Fibroblast of pulmonary artery (primary cell): ENCODE data around the gene AP1S3.
"Not testable (repeated sequence)": the region's sequence is repeated elsewhere in the genome, so short reads cannot be mapped to it uniquely, and the experiment has no call there.

Experiments
- DNase-seq: peaks from one replicate; pipeline ENCODE4 v3.0.0-alpha.2; 2010; ENCODE audit warnings: low read depth
- H3K4me3 ChIP-seq: replicated peaks from 2 replicates; pipeline ENCODE4 v1.5.1; 2011; ENCODE audit warnings: low read depth, mild to moderate bottlenecking, control low read depth, low read length, moderate library complexity
- CTCF ChIP-seq: IDR thresholded peaks from 2 replicates; pipeline ENCODE4 v1.5.1; 2011; ENCODE audit warnings: mild to moderate bottlenecking, control low read depth, low read length, inconsistent platforms; ENCODE audit errors: missing control alignments

AP1S3 gene

DNA sequence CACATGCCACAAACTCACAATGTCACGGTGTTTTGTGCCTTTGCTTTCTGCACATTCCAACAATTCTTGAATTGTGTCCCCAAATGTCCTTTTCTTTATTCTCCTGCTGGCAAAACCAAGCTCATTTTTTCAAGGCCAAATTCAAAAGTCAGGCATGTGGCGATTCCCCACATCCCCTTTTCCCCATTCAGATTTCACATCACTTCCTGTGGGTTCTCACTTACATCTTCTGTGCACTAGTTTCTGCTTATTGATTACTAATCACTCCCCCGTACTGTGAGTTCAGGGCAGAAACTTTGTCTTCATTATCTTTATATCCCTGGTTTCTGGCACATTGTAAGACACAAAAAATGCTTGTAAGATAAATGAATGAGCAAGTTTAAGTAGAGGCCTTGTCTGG is 69.2 kb downstream of the AP1S3 start:
- H3K4me3 ChIP-seq = no peak overlapping the region
- DNase-seq = no peak
- TF ChIP-seq CTCF = no peak

DNA sequence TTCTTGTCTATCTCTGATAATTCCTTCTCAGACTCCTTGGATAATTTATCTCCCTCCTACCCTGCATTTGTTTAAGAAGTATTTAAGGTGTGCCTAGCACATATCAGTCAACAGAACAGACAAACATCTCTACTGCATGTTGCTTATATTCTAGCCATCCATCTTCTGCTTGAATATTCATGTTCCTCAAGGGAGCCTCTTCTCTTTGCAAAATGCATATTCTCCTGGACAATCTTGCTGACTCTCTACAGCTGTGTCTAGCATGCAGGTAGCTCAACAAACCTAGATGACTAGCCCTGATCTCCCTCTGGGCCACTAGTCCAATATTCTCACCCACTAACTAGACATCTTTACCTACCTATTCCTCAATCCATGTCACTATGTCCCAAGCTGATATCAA is 70.0 kb downstream of the AP1S3 start:
- DNase-seq = no peak
- no peak for TF ChIP-seq CTCF
- no peak overlapping the region for H3K4me3 ChIP-seq

- no peak for TF ChIP-seq CTCF
- H3K4me3 ChIP-seq = no peak overlapping the region
- no peak for DNase-seq
Measured at GRCh38 chr2:223765221-223765785, 72.1 kb downstream of the AP1S3 start.

DNA sequence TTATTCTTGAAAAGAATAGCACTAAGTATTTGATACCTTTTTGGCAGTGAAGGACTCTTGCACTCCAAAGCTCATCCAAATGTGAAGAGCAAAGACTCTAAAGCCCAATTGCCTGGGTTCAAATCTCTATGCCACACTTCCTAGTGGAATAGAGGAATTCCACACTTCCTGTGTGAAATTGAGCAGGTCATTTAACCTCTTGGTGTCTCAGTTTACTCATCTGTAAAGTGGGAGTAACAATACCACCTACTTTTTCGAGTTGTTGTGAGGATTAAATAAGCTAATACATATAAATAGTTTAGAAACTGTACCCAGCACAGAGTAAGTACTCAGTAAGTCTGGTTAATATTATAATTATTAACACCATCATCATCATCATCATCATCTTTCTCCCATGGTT is 72.6 kb downstream of the AP1S3 start:
- no peak overlapping the region for H3K4me3 ChIP-seq
- DNase-seq = no peak
- no peak for TF ChIP-seq CTCF

GRCh38 chr2:223762853-223763252 is 74.5 kb downstream of the AP1S3 start:
- TF ChIP-seq CTCF = no peak
- no peak overlapping the region for H3K4me3 ChIP-seq
- DNase-seq = peak; percentile 29

- not testable (repeated sequence) for DNase-seq, H3K4me3 ChIP-seq
Measured at GRCh38 chr2:223761746-223762145, 75.6 kb downstream of the AP1S3 start.

- TF ChIP-seq CTCF = peak; percentile 14
- peak; percentile 68 for DNase-seq
- no peak overlapping the region for H3K4me3 ChIP-seq
Measured at GRCh38 chr2:223760838-223761502, 76.4 kb downstream of the AP1S3 start.
